Smooth muscle cell (in vitro differentiated cells): Measurements from ENCODE around the gene VAPB. TPM values are rescaled to one million over a fixed set of nuclear protein-coding genes. Genes with fewer than 3 reads are reported as not detected.

Source experiments
- DNase-seq: peaks from one replicate; lab custom pipeline; 2025; ENCODE audit not compliant: unreplicated experiment; lab: John Stamatoyannopoulos, UW
- H2AFZ ChIP-seq: fragments of 200-600 bp; sonication (generic); 2 replicates; pipeline ENCODE4 v1.6.0; 2016; ENCODE audit warnings: antibody characterized with exemption, low read depth, mild to moderate bottlenecking
- H3F3A ChIP-seq: fragments of 200-600 bp; sonication (generic); 2 replicates; pipeline ENCODE4 v1.6.0; 2017; ENCODE audit warnings: antibody characterized with exemption, low read depth
- H3K27ac ChIP-seq: fragments of 200-600 bp; sonication (generic); 2 replicates; pipeline ENCODE4 v1.5.1; 2016; ENCODE audit warnings: low read depth, mild to moderate bottlenecking
- H3K27me3 ChIP-seq: fragments of 200-600 bp; sonication (generic); 2 replicates; pipeline ENCODE4 v1.6.1; 2016; ENCODE audit warnings: low read depth, mild to moderate bottlenecking
- H3K36me3 ChIP-seq: fragments of 200-600 bp; sonication (generic); 2 replicates; pipeline ENCODE4 v1.5.1; 2016; ENCODE audit warnings: low read depth
- H3K4me1 ChIP-seq: fragments of 200-600 bp; sonication (generic); 2 replicates; pipeline ENCODE4 v1.5.1; 2016; ENCODE audit warnings: low read depth
- H3K4me2 ChIP-seq: fragments of 200-600 bp; sonication (generic); 2 replicates; pipeline ENCODE4 v1.6.0; 2016; ENCODE audit warnings: mild to moderate bottlenecking
- H3K4me3 ChIP-seq: fragments of 200-600 bp; sonication (generic); 2 replicates; pipeline ENCODE4 v1.5.1; 2016; ENCODE audit warnings: mild to moderate bottlenecking
- H3K79me2 ChIP-seq: fragments of 200-600 bp; sonication (generic); 2 replicates; pipeline ENCODE4 v1.6.0; 2016; ENCODE audit warnings: low read depth, mild to moderate bottlenecking
- H3K9ac ChIP-seq: fragments of 200-600 bp; sonication (generic); 2 replicates; pipeline ENCODE4 v1.6.0; 2016; ENCODE audit warnings: low read depth
- H3K9me3 ChIP-seq: fragments of 200-600 bp; sonication (generic); replicated peaks from 2 replicates; pipeline ENCODE4 v1.5.1; 2016; ENCODE audit warnings: low read depth
- H4K20me1 ChIP-seq: fragments of 200-600 bp; sonication (generic); 2 replicates; pipeline ENCODE4 v1.6.0; 2016; ENCODE audit warnings: low read depth
- WGBS: methylation state at CpG from one replicate; pipeline ENCODE4 v1.1.7; 2016; ENCODE audit warnings: low lambda C conversion rate; 5-methylcytosine and 5-hydroxymethylcytosine counted together
- polyA plus RNA-seq: library from polyadenylated mRNA; unstranded; fragments of >200 nt; fragmentation: Nextera tagmentation; extraction: Ambion mirVana; gene quantifications from 2 replicates; pipeline ENCODE4 v1.2.1, GENCODE V29; 2016
- total RNA-seq: library from RNA; depleted of rRNA; stranded (reverse); fragments of >200 nt; gene quantifications from 2 replicates; pipeline ENCODE4 v1.2.3, GENCODE V29; 2014
- TF ChIP-seq, protein P1 (sequence below): fragments of 200-600 bp; sonication (generic); IDR thresholded peaks from 2 replicates; pipeline ENCODE4 v1.5.1; 2017; ENCODE audit warnings: borderline replicate concordance, mild to moderate bottlenecking, antibody characterized with exemption; ENCODE audit not compliant: insufficient read depth, poor library complexity, severe bottlenecking

VAPB gene
- total and polyA plus RNA-seq, 2 experiments from 2014 or later, result 14.9 to 28.2 TPM

DNA sequence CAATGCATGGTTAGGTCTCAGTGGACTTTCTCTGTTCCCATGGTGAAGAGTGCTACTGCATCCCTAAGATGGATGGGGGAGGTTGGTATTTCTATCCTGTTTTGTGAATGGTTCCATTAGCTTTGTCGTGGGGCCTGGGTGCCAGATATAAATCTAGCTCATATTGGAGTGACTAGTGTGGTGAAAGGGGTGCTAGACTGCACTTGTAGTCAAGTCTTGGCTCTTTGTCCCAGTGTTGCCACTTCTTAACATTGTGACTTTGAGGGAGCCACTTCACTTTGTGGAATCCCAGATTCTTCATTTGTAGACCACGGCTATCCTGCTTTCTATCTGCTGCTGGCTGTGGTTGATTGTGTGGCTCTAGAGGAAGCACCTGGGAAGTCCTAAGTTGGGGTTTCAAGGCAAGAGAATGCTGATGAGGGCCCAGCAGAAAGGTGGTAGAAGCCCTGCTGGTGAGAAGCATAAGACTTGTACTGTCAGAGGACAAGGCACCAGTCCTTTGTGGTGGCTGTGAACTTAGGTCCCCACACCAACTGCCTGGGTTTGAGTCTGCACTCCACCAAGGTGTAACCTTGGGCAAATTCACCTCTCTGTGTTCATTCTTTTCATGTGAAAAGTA is 44.1 kb downstream of the VAPB start:
- no peaks in the 10 kb centered on the region for H3K9me3 ChIP-seq
- H3K4me2 ChIP-seq, result no peak overlapping the region
- H3K4me3 ChIP-seq, result no peak overlapping the region
- H3K36me3 ChIP-seq, result no peaks in the 10 kb centered on the region
- no peak overlapping the region for H3K9ac ChIP-seq
- TF ChIP-seq, protein P1, sequence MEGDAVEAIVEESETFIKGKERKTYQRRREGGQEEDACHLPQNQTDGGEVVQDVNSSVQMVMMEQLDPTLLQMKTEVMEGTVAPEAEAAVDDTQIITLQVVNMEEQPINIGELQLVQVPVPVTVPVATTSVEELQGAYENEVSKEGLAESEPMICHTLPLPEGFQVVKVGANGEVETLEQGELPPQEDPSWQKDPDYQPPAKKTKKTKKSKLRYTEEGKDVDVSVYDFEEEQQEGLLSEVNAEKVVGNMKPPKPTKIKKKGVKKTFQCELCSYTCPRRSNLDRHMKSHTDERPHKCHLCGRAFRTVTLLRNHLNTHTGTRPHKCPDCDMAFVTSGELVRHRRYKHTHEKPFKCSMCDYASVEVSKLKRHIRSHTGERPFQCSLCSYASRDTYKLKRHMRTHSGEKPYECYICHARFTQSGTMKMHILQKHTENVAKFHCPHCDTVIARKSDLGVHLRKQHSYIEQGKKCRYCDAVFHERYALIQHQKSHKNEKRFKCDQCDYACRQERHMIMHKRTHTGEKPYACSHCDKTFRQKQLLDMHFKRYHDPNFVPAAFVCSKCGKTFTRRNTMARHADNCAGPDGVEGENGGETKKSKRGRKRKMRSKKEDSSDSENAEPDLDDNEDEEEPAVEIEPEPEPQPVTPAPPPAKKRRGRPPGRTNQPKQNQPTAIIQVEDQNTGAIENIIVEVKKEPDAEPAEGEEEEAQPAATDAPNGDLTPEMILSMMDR, result no peak
- WGBS, result 98% methylated on average over 2 of the region's 2 CpGs
- H4K20me1 ChIP-seq, result peaks cover 89% of the 10 kb centered on the region
- no peaks in the 10 kb centered on the region for H3K27me3 ChIP-seq
- no peaks in the 10 kb centered on the region for H3F3A ChIP-seq
- no peaks in the 10 kb centered on the region for H3K4me1 ChIP-seq
- H3K27ac ChIP-seq, result peak overlapping the region; percentile 22
- DNase-seq, result no peak
- H2AFZ ChIP-seq, result no peak overlapping the region
- peaks cover 72% of the 10 kb centered on the region for H3K79me2 ChIP-seq

DNA sequence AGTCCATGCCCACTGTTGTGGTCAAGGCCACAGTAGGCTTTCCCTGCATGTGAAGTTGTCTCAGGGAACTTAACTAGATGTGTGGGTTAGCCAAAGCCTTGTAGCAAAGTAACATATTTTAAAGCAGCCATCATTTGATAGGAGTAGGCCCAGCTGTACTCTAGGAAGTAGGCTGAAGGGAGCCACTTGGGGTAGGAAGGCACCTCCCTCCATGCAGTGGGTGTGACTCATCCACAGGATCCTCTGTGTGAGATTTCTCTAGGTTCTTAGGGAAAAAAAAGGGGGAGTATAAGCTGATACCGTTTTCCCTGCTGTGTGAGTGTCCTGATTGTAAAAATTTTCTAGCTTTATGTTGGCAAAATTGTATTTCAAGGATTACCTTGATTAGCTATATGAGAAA is 44.7 kb downstream of the VAPB start:
- TF ChIP-seq, protein P1, result no peak
- Histone ChIP-seq H3K79me2 (peaks cover 72% of the 10 kb centered on the region), H4K20me1 (peaks cover 88% of the 10 kb centered on the region), H3K36me3 (no peaks in the 10 kb centered on the region), H3K4me2 (no peak overlapping the region), H3K27me3 (no peaks in the 10 kb centered on the region), H3K4me1 (no peaks in the 10 kb centered on the region), H3K27ac (peak overlapping the region; percentile 22), H3K4me3 (no peak overlapping the region), H2AFZ (no peak overlapping the region), H3F3A (no peaks in the 10 kb centered on the region), H3K9me3 (no peaks in the 10 kb centered on the region), H3K9ac (no peak overlapping the region)
- 56% methylated on average over 1 of the region's 1 CpG for WGBS
- no peak for DNase-seq

DNA sequence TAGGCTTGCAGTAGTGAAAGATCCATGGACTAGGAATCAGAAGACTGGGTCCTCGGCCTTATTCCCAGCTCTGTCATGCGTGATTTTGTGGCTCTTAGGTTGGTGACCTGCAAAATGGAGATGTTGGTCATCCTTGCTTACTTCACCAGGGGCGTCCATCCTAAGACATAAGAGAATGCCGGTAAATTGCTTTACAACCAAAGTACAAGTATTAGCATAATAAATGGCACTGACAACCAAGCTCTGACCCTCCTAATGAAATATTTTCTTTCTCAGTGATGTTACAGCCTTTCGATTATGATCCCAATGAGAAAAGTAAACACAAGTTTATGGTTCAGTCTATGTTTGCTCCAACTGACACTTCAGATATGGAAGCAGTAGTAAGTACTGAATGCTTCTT is 45.3 kb downstream of the VAPB start:
- no peak for DNase-seq
- Histone ChIP-seq H3K79me2 (peaks cover 67% of the 10 kb centered on the region), H2AFZ (no peak overlapping the region), H4K20me1 (peaks cover 86% of the 10 kb centered on the region), H3K36me3 (no peaks in the 10 kb centered on the region), H3K4me1 (no peaks in the 10 kb centered on the region), H3K27ac (no peak overlapping the region), H3K9ac (no peak overlapping the region), H3K27me3 (no peaks in the 10 kb centered on the region), H3K4me2 (no peak overlapping the region), H3K9me3 (no peaks in the 10 kb centered on the region), H3K4me3 (no peak overlapping the region), H3F3A (no peaks in the 10 kb centered on the region)
- TF ChIP-seq, protein P1, result no peak
- 98% methylated on average over 5 of the region's 5 CpGs for WGBS

DNA sequence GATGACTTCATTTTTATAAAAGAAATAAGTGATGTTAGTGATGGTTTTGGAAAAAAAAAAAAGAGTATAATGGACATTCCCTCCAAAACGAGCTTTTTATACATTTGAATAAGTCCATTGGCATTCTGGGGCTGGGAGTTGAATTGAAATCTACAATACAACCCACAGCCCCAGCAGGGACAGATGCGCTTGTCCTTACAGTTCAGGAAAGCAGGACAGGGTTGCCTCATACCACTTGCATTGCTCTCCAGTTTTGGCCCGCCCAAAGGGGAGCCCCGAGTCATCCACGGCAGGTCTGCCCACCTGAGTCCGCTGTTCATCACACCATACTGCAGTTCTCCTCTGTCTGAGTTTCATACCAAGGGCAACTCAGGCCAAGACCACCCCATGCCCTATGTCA is 46.2 kb downstream of the VAPB start:
- Histone ChIP-seq H4K20me1 (peaks cover 87% of the 10 kb centered on the region), H3K79me2 (peaks cover 58% of the 10 kb centered on the region), H2AFZ (no peak overlapping the region), H3K9ac (no peak overlapping the region), H3K36me3 (no peaks in the 10 kb centered on the region), H3K27me3 (no peaks in the 10 kb centered on the region), H3F3A (no peaks in the 10 kb centered on the region), H3K4me1 (no peaks in the 10 kb centered on the region), H3K27ac (no peak overlapping the region), H3K4me3 (no peak overlapping the region), H3K4me2 (no peak overlapping the region), H3K9me3 (no peaks in the 10 kb centered on the region)
- TF ChIP-seq, protein P1, result no peak
- DNase-seq, result no peak
- 92% methylated on average over 6 of the region's 6 CpGs for WGBS
